ENCODE results near the gene GYG1. TPM values are rescaled to one million over a fixed set of nuclear protein-coding genes. Genes with fewer than 3 reads are reported as not detected.

GYG1 gene
- total RNA-seq, 1 experiment from 2014 or later: 75.2 TPM

GRCh38 chr3:149010504-149010951 lies 19.2 kb downstream of the GYG1 start:
- Histone ChIP-seq H3K9me3 (ENCODE audit: control insufficient read depth, insufficient read depth, low read depth, low read length) (no peaks in the 10 kb centered on the region), H3K27me3 (ENCODE audit: control insufficient read depth, insufficient read depth, low read length) (no peaks in the 10 kb centered on the region), H3K4me3 (ENCODE audit: low read depth in 2 of 2, low read length in 2 of 2) (no peak overlapping the region), H3K36me3 (ENCODE audit: control insufficient read depth, insufficient read depth, low read length) (peaks cover 12% of the 10 kb centered on the region), H3K4me1 (ENCODE audit: control insufficient read depth, insufficient read depth, low read length) (no peaks in the 10 kb centered on the region), H3K27ac (ENCODE audit: low read length) (no peak overlapping the region)
- TF ChIP-seq POLR2AphosphoS5 (IDR thresholded peaks at IDR 0.05; ENCODE audit: low read depth, low read length) (no peak), REST (IDR thresholded peaks at IDR 0.05; ENCODE audit: insufficient read depth in 1 of 2, low read depth in 2 of 2, low read length in 1 of 2) (no peak), SIN3A (IDR thresholded peaks at IDR 0.05; ENCODE audit: borderline replicate concordance, insufficient read depth, low read depth, low read length) (no peak), TCF7L2 (IDR thresholded peaks at IDR 0.05; ENCODE audit: low read depth, low read length) (no peak)
- TF ChIP-seq, protein P1, sequence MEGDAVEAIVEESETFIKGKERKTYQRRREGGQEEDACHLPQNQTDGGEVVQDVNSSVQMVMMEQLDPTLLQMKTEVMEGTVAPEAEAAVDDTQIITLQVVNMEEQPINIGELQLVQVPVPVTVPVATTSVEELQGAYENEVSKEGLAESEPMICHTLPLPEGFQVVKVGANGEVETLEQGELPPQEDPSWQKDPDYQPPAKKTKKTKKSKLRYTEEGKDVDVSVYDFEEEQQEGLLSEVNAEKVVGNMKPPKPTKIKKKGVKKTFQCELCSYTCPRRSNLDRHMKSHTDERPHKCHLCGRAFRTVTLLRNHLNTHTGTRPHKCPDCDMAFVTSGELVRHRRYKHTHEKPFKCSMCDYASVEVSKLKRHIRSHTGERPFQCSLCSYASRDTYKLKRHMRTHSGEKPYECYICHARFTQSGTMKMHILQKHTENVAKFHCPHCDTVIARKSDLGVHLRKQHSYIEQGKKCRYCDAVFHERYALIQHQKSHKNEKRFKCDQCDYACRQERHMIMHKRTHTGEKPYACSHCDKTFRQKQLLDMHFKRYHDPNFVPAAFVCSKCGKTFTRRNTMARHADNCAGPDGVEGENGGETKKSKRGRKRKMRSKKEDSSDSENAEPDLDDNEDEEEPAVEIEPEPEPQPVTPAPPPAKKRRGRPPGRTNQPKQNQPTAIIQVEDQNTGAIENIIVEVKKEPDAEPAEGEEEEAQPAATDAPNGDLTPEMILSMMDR (IDR thresholded peaks at IDR 0.05): no peak
- intact Hi-C loops (cut with micrococcal nuclease; ENCODE audit: unreplicated experiment): no loop called here
- DNase-seq (ENCODE audit: low read depth, low spot score): no peak
- ATAC-seq: no peak
- ChIA-PET POLR2A (no interaction called here), CTCF (no interaction called here)
- no TSS peak for BruUV-seq (replicated peaks)
- in situ Hi-C loops (cut with HindIII; ENCODE audit: low pct_unique_long_range_greater_than_20kb, low sequenced_read_pairs): no loop called here

GRCh38 chr3:149010966-149011365 lies 19.6 kb downstream of the GYG1 start:
- no peak overlapping the region for H3K27ac ChIP-seq (ENCODE audit: low read length)
- DNase-seq (ENCODE audit: low read depth, low spot score) (no peak), ATAC-seq (no peak)
- intact Hi-C loops (cut with micrococcal nuclease; ENCODE audit: unreplicated experiment): no loop called here
- H3K27me3 ChIP-seq (ENCODE audit: control insufficient read depth, insufficient read depth, low read length): no peaks in the 10 kb centered on the region
- BruUV-seq (replicated peaks): no TSS peak
- TF ChIP-seq, protein P1 (IDR thresholded peaks at IDR 0.05): no peak
- no peak for TF ChIP-seq TCF7L2 (IDR thresholded peaks at IDR 0.05; ENCODE audit: low read depth, low read length)
- TF ChIP-seq POLR2AphosphoS5 (IDR thresholded peaks at IDR 0.05; ENCODE audit: low read depth, low read length): no peak
- TF ChIP-seq REST (IDR thresholded peaks at IDR 0.05; ENCODE audit: insufficient read depth in 1 of 2, low read depth in 2 of 2, low read length in 1 of 2): no peak
- TF ChIP-seq SIN3A (IDR thresholded peaks at IDR 0.05; ENCODE audit: borderline replicate concordance, insufficient read depth, low read depth, low read length): no peak
- no peak overlapping the region for H3K4me3 ChIP-seq (ENCODE audit: low read depth in 2 of 2, low read length in 2 of 2)
- no peaks in the 10 kb centered on the region for H3K9me3 ChIP-seq (ENCODE audit: control insufficient read depth, insufficient read depth, low read depth, low read length)
- peaks cover 12% of the 10 kb centered on the region for H3K36me3 ChIP-seq (ENCODE audit: control insufficient read depth, insufficient read depth, low read length)
- CTCF ChIA-PET: no interaction called here
- no peaks in the 10 kb centered on the region for H3K4me1 ChIP-seq (ENCODE audit: control insufficient read depth, insufficient read depth, low read length)
- POLR2A ChIA-PET: no interaction called here
- in situ Hi-C loops (cut with HindIII; ENCODE audit: low pct_unique_long_range_greater_than_20kb, low sequenced_read_pairs): no loop called here

Data from Panc1 (cell line).